Esophagus squamous epithelium (tissue), 4 donors: ENCODE results near the gene CALHM6.

Experiments
- CTCF ChIP-seq, 6 experiments: fragments of 450-650 bp in 4 of 6; fragments of 200-600 bp in 2 of 6; sonication (generic) in 2 of 6; IDR thresholded peaks; one replicate each; pipeline ENCODE4 v1.5.1; 2016 to 2019; ENCODE audit warnings: antibody characterized with exemption in 6 of 6, mild to moderate bottlenecking in 4 of 6, moderate library complexity in 4 of 6
- POLR2A ChIP-seq, 4 donors: fragments of 450-650 bp; IDR thresholded peaks; one replicate each; pipeline ENCODE4 v1.6.1; 2017; ENCODE audit warnings: antibody characterized with exemption in 4 of 4, mild to moderate bottlenecking in 4 of 4, moderate library complexity in 3 of 4

GRCh38 chr6:116429111-116429510 is 32.1 kb upstream of the CALHM6 start:
- no peak for TF ChIP-seq CTCF (IDR thresholded peaks at IDR 0.05)
- no peak for TF ChIP-seq POLR2A (IDR thresholded peaks at IDR 0.05)
